ENCODE data around the gene CBX6. TPM values are rescaled to one million over a fixed set of nuclear protein-coding genes. Genes with fewer than 3 reads are reported as not detected.

The CBX6 gene
- polyA plus RNA-seq, 2 of the 4 experiments (the other 2 are of a cell fraction): 9.8 to 24.0 TPM

DNA sequence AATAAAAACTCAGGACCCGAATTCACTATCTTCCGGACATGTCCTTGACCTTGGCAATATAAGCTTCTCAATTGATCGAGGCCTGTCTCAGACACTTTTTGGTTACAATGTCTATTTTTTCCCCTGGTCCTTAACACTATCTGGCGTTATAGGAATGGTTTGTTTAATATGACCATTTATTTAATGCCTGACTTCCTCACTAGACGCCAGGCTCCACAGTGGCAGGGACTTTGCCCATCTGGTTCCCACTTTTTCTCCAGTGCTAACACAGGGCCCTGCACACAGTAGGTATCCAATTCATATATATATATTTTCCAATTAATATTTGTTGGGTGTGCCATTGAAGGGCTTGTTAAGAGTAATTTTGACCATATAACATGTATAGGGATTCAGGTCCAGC lies 7.9 kb upstream of the CBX6 start:
- CTCF ChIA-PET: interaction anchor here (0.8 to 2.7 kb wide), 2 partner anchors 11 to 111 kb away, joined by 3 to 24 read pairs; no protein-coding TSS in a partner anchor
- H3K9me3 ChIP-seq: no peaks in the 10 kb centered on the region
- no peak overlapping the region for H3K27ac ChIP-seq
- no peak for TF ChIP-seq RCOR1 (IDR thresholded peaks at IDR 0.05; ENCODE audit: low read depth, low read length)
- no peak for TF ChIP-seq CHD2 (IDR thresholded peaks at IDR 0.05; ENCODE audit: low read length, partially characterized antibody)
- no peak for TF ChIP-seq RNF2 (IDR thresholded peaks at IDR 0.05; ENCODE audit: borderline replicate concordance, low read depth)
- no peak for TF ChIP-seq POLR2A (IDR thresholded peaks at IDR 0.05; ENCODE audit: low read length)
- no peak for TF ChIP-seq MAZ (IDR thresholded peaks at IDR 0.05; ENCODE audit: borderline replicate concordance, low read depth, low read length)
- no peak for TF ChIP-seq EHF (CRISPR knock-in tag; IDR thresholded peaks at IDR 0.05)
- no peak for TF ChIP-seq PBX3 (IDR thresholded peaks at IDR 0.05)
- no peak for TF ChIP-seq CEBPB (IDR thresholded peaks at IDR 0.05)
- TF ChIP-seq MAFK (IDR thresholded peaks at IDR 0.05; ENCODE audit: partially characterized antibody): no peak
- DNase-seq (ENCODE audit: low read depth in 1 of 2, low spot score in 1 of 2) (no peak), FAIRE-seq (no peak), ATAC-seq (no peak)
- 68% methylated on average over 5 of the region's 5 CpGs for WGBS (ENCODE audit: missing lambda C conversion rate)
- H3K4me3 ChIP-seq: no peak overlapping the region
- no peak overlapping the region for H3K4me2 ChIP-seq
- H3K4me1 ChIP-seq: 0 out of 3 replicates have a peak, but pooled peaks cover 2% of the 10 kb centered on the region
- POLR2A ChIA-PET: no interaction called here

DNA sequence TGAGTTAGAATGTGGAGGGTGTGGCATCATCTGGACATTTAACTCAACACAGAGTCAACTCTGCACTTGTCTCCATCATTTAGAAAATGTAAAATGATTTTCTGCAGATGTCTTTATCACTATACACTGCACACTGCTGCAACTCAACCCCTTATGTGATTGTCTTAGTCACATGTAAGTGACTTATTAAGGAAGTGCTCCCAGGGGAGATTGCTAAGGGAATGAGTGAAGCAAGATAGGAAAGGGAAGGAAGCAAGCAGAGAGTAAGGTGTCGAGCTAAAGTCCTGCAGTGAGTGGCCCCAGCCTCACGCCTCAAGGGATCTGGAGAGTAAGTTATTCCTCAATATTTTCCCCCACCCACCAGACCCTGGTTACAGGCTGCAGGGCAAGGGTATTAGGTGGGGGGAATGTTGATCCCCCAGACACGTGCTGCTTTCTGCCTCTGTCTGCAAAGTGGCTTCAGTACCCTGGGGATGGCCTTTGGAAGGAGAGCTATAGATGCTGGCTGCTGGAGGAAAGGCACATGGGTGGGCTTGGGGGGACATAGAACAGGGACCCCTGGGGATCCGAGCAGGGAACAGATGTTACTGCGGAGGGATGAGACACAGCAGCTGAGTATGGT lies 7.2 kb upstream of the CBX6 start:
- no peak overlapping the region for H3K4me2 ChIP-seq
- POLR2A ChIA-PET: no interaction called here

GRCh38 chr22:38878001-38878400 lies 6.0 kb upstream of the CBX6 start:
- ChIA-PET CTCF (interaction anchor here (2.7 to 2.8 kb wide), 2 partner anchors 9 to 110 kb away, joined by 10 to 24 read pairs; no protein-coding TSS in a partner anchor), POLR2A (no interaction called here)
- H3K9me3 ChIP-seq: no peaks in the 10 kb centered on the region
- no peak overlapping the region for H3K4me2 ChIP-seq
- no peak overlapping the region for H3K27ac ChIP-seq
- ATAC-seq: no peak
- TF ChIP-seq CEBPB (IDR thresholded peaks at IDR 0.05) (no peak), NR3C1 (IDR thresholded peaks at IDR 0.05) (no peak), POLR2A (IDR thresholded peaks at IDR 0.05; ENCODE audit: low read length) (no peak), RCOR1 (IDR thresholded peaks at IDR 0.05; ENCODE audit: low read depth, low read length) (no peak), NFE2L2 (conservative IDR thresholded peaks at IDR 0.05; ENCODE audit: low read length) (no peak), PBX3 (IDR thresholded peaks at IDR 0.05) (no peak), RNF2 (IDR thresholded peaks at IDR 0.05; ENCODE audit: borderline replicate concordance, low read depth) (no peak), TFCP2L1 (CRISPR knock-in tag; IDR thresholded peaks at IDR 0.05) (no peak), RFX5 (IDR thresholded peaks at IDR 0.05) (no peak), CBX8 (IDR thresholded peaks at IDR 0.05) (no peak), ZFP36 (IDR thresholded peaks at IDR 0.05; ENCODE audit: borderline replicate concordance, partially characterized antibody) (no peak), HOXA7 (CRISPR knock-in tag; IDR thresholded peaks at IDR 0.05) (no peak)
- 84% methylated on average over 4 of the region's 4 CpGs for WGBS (ENCODE audit: missing lambda C conversion rate)
- peaks cover 8% of the 10 kb centered on the region; the same call in 2 of the 3 replicates for H3K4me1 ChIP-seq
- FAIRE-seq: no peak
- no peak for DNase-seq (ENCODE audit: low read depth in 1 of 2, low spot score in 1 of 2)
- no peak overlapping the region for H3K4me3 ChIP-seq

More for the DNA sequence above, 7.2 kb upstream of the CBX6 start:
- H3K4me1 ChIP-seq: 0 out of 3 replicates have a peak, but pooled peaks cover 2% of the 10 kb centered on the region
- FAIRE-seq (no peak), DNase-seq (ENCODE audit: low read depth in 1 of 2, low spot score in 1 of 2) (no peak), ATAC-seq (no peak)
- no peak for TF ChIP-seq NR3C1 (IDR thresholded peaks at IDR 0.05)
- no peak for TF ChIP-seq ZC3H11A (IDR thresholded peaks at IDR 0.05)
- no peak for TF ChIP-seq MAZ (IDR thresholded peaks at IDR 0.05; ENCODE audit: borderline replicate concordance, low read depth, low read length)
- TF ChIP-seq HOXB5 (CRISPR knock-in tag; IDR thresholded peaks at IDR 0.05): no peak
- no peak for TF ChIP-seq FOXS1 (CRISPR knock-in tag; IDR thresholded peaks at IDR 0.05)
- TF ChIP-seq, protein P1, sequence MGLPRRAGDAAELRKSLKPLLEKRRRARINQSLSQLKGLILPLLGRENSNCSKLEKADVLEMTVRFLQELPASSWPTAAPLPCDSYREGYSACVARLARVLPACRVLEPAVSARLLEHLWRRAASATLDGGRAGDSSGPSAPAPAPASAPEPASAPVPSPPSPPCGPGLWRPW (IDR thresholded peaks at IDR 0.05): no peak
- TF ChIP-seq ZFP36 (IDR thresholded peaks at IDR 0.05; ENCODE audit: borderline replicate concordance, partially characterized antibody): no peak
- TF ChIP-seq RFX5 (IDR thresholded peaks at IDR 0.05): no peak
- no peak for TF ChIP-seq POLR2AphosphoS2 (conservative IDR thresholded peaks at IDR 0.05; ENCODE audit: low read length)
- no peak for TF ChIP-seq NFE2L2 (conservative IDR thresholded peaks at IDR 0.05; ENCODE audit: low read length)
- no peak for TF ChIP-seq ZSCAN20 (CRISPR knock-in tag; IDR thresholded peaks at IDR 0.05)
- TF ChIP-seq RARB (CRISPR knock-in tag; IDR thresholded peaks at IDR 0.05): no peak
- TF ChIP-seq FOSL2 (IDR thresholded peaks at IDR 0.05): no peak
- TF ChIP-seq FOSL2 (CRISPR knock-in tag; IDR thresholded peaks at IDR 0.05): no peak
- CTCF ChIA-PET: interaction anchor here (0.8 to 2.7 kb wide), 2 partner anchors 10 to 110 kb away, joined by 3 to 24 read pairs; no protein-coding TSS in a partner anchor
- 51% methylated on average over 5 of the region's 5 CpGs for WGBS (ENCODE audit: missing lambda C conversion rate)
- H3K27ac ChIP-seq: no peak overlapping the region
- no peaks in the 10 kb centered on the region for H3K9me3 ChIP-seq
- no peak overlapping the region for H3K4me3 ChIP-seq

Measured in A549 (cell line).